ENCODE measurements around the gene TMPRSS6. TPM values are rescaled to one million over a fixed set of nuclear protein-coding genes. Genes with fewer than 3 reads are reported as not detected.

The TMPRSS6 gene
- total RNA-seq, 2 experiments from 2014 or later, result 11.3 to 12.4 TPM

DNA sequence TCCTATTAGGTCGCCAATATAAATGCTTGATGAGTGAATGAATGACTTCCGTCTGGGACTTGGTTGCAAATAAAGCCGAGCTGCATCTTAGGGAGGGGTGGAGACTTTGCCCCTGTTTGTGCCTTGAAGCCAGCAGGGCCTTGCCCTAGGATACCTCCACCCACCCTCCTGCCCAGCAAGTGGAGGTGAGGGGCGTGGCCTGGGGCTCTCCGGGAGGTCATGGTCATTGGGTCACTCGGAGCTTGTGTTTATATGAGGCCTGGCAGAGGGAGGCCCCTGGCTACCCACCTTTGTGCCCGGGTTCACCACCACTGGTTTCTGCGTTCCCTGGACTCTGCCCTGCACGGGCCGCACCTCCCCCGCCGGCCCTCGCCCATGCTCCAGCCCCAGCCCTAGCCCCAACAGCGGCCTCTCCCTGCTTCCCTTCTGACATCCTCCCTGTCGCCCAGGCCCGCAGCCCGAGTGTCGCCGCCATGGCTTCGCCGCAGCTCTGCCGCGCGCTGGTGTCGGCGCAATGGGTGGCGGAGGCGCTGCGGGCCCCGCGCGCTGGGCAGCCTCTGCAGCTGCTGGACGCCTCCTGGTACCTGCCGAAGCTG lies 85.7 kb downstream of the TMPRSS6 start:
- ChIA-PET POLR2A (no interaction called here), CTCF (interaction anchor here (1.0 to 4.1 kb wide), 3 partner anchors 9 to 20 kb away, joined by 3 to 19 read pairs (median 3); no protein-coding TSS in a partner anchor)
- H3K27me3 Mint-ChIP-seq, result peaks cover 17% of the 10 kb centered on the region

DNA sequence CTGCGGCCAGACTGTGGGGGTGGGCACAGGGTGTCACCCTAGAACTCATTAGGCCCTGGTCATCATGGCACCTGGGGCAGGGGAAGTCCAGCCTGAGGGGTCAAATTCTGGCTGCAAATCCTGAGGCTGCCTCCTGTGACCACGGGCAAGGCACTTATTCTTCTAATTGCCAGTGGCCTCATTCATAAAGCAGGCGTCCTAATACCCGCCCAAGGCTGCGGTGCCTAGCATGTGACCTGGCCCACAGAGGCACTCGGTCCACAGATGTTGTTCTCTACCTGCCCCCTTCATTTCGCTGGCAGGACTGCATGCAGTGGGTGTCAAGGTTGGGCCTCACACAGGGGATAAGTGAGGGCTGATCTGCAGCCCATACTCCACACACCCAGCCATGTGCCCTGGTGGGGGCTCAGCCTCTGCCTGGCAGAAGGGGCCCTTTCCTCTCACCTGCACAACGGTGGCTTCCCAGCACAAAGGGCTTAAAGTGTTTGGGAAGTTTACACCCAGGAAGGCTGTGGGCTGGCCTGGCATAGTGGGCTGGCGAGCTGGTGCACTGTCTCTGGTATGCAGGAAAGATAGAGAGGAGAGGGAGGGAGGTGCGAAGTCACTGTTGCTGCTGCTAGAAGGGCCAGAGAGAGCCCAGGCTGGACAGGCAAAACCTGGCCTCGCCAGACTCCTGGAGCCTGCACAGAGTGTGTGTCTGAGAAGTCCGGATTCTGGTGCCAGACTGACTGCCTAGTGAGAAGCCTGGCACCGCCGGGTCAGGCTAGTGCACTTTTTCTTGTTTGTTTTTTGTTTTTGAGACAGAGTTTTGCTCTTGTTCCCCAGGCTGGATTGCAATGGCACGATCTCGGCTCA lies 86.8 kb downstream of the TMPRSS6 start:
- ATAC-seq (no peak), DNase-seq (no peak)
- ChIA-PET POLR2A (no interaction called here), CTCF (interaction anchor here (1.1 to 4.1 kb wide), 13 partner anchors 8 to 202 kb away, joined by 3 to 19 read pairs (median 4); no protein-coding TSS in a partner anchor)
- Mint-ChIP-seq H3K36me3 (ENCODE audit: low read depth) (no peaks in the 10 kb centered on the region), H3K9me3 (no peaks in the 10 kb centered on the region), H3K27ac (no peak overlapping the region), H3K4me1 (ENCODE audit: low read depth) (peaks cover 6% of the 10 kb centered on the region), H3K4me3 (no peak overlapping the region), H3K27me3 (peaks cover 19% of the 10 kb centered on the region)
- intact Hi-C loops (cut with micrococcal nuclease), result no loop called here
- TF ChIP-seq, protein P1, sequence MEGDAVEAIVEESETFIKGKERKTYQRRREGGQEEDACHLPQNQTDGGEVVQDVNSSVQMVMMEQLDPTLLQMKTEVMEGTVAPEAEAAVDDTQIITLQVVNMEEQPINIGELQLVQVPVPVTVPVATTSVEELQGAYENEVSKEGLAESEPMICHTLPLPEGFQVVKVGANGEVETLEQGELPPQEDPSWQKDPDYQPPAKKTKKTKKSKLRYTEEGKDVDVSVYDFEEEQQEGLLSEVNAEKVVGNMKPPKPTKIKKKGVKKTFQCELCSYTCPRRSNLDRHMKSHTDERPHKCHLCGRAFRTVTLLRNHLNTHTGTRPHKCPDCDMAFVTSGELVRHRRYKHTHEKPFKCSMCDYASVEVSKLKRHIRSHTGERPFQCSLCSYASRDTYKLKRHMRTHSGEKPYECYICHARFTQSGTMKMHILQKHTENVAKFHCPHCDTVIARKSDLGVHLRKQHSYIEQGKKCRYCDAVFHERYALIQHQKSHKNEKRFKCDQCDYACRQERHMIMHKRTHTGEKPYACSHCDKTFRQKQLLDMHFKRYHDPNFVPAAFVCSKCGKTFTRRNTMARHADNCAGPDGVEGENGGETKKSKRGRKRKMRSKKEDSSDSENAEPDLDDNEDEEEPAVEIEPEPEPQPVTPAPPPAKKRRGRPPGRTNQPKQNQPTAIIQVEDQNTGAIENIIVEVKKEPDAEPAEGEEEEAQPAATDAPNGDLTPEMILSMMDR (IDR thresholded peaks at IDR 0.05), result no peak

More for the DNA sequence above, 85.7 kb downstream of the TMPRSS6 start:
- TF ChIP-seq, protein P1 (IDR thresholded peaks at IDR 0.05), result no peak
- Mint-ChIP-seq H3K4me3 (no peak overlapping the region), H3K4me1 (ENCODE audit: low read depth) (peaks cover 6% of the 10 kb centered on the region), H3K36me3 (ENCODE audit: low read depth) (no peaks in the 10 kb centered on the region), H3K27ac (no peak overlapping the region), H3K9me3 (no peaks in the 10 kb centered on the region)
- ATAC-seq (no peak), DNase-seq (no peak)
- intact Hi-C loops (cut with micrococcal nuclease), result no loop called here

DNA sequence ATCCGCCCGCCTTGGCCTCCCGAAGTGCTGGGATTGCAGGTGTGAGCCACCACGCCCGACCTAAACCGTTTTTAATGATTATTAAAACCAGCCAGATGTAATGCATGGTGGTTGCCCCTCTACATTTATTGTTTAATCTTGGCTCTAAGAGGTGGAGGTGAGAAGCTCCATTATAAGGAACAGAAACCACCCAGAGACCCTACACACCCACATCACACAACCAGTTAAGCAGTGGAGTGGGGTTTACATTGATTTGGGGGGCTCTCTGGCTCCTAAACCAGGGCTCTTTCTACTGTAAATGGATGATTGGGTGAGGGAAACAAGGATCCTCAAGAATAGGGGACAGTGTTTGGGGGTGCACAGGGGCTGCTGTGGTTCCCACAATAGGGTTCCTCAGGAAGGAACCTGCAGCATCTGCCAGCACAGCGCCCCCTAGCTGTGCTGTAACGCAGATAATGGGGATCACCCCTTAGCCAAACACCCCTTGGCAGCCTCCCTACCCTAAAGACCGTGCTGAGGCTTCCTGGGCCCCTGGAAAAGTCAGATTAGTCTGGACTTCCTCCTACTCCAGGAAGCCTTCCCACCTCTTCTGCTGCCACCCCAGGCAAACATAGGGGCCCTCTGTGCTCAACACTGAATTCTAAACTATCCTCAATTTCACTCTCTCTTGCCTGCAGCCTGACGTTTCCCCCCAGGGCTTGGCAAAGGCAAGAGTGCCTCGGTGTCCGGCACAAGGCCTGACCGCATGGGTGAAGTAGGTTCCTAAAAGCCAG lies 87.6 kb downstream of the TMPRSS6 start:
- ATAC-seq (peak; percentile 53), DNase-seq (peak; percentile 73)
- intact Hi-C loops (cut with micrococcal nuclease), result no loop called here
- H3K4me3 Mint-ChIP-seq, result peak overlapping the region; percentile 19
- TF ChIP-seq, protein P1 (IDR thresholded peaks at IDR 0.05), result peak; percentile 94
- peaks cover 6% of the 10 kb centered on the region for H3K4me1 Mint-ChIP-seq (ENCODE audit: low read depth)
- H3K9me3 Mint-ChIP-seq, result no peaks in the 10 kb centered on the region
- H3K36me3 Mint-ChIP-seq (ENCODE audit: low read depth), result no peaks in the 10 kb centered on the region
- no peak overlapping the region for H3K27ac Mint-ChIP-seq
- CTCF ChIA-PET, result interaction anchor here (0.7 to 2.3 kb wide), 24 partner anchors 9 to 240 kb away, joined by 3 to 18 read pairs (median 3); no protein-coding TSS in a partner anchor
- POLR2A ChIA-PET, result no interaction called here
- peaks cover 19% of the 10 kb centered on the region for H3K27me3 Mint-ChIP-seq

DNA sequence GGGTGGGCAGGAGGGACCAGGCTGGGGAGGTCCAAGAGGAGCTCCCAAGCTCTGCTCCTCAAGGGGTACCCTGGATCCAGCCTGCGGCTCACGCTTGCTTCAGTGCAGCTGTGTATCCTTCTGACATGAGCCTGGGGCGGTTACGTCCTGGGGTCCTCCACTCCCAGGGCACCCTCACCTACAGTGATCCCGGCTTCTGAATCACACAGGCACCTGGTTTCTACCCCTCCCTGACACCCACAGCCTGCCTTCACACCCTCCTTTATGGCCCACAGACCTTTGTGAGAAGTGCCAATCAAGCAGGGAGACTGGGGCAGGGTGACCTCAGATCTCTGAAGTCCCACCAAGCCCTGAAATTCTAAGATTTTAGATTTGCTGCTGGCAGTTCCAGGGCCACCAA lies 88.5 kb downstream of the TMPRSS6 start:
- Mint-ChIP-seq H3K36me3 (ENCODE audit: low read depth) (no peaks in the 10 kb centered on the region), H3K9me3 (no peaks in the 10 kb centered on the region), H3K27me3 (peaks cover 19% of the 10 kb centered on the region), H3K27ac (no peak overlapping the region), H3K4me1 (ENCODE audit: low read depth) (peaks cover 6% of the 10 kb centered on the region), H3K4me3 (no peak overlapping the region)
- TF ChIP-seq, protein P1 (IDR thresholded peaks at IDR 0.05), result no peak
- ChIA-PET POLR2A (no interaction called here), CTCF (interaction anchor here (0.7 to 3.0 kb wide), 27 partner anchors 8 to 239 kb away, joined by 3 to 18 read pairs (median 3); no protein-coding TSS in a partner anchor)
- intact Hi-C loops (cut with micrococcal nuclease), result no loop called here
- ATAC-seq (no peak), DNase-seq (no peak)
